Endothelial cell of umbilical vein (primary cell): ENCODE measurements around the gene RPRD2. TPM values are rescaled to one million over a fixed set of nuclear protein-coding genes. Genes with fewer than 3 reads are reported as not detected.

Experiments
- BruUV-seq: library from RNA; stranded (reverse); fragments of 400-500 nt; replicated peaks from 2 replicates; lab custom pipeline; 2021; lab: Mats Ljungman, UMichigan
- CTCF ChIA-PET: fragments of 300-600, 350-600 bp; sonication (Branson Sonifier 250); formaldehyde crosslinking; loops from one replicate; lab custom pipeline; 2021; ENCODE audit warnings: antibody characterized with exemption, inconsistent platforms; lab: Charles Lee
- POLR2A ChIA-PET: fragments of 300-600, 350-600 bp; sonication (Branson Sonifier 250); formaldehyde crosslinking; loops from one replicate; lab custom pipeline; 2021; ENCODE audit warnings: antibody characterized with exemption, inconsistent platforms; lab: Charles Lee
- DNase-seq: peaks from one replicate; pipeline ENCODE4 v3.0.0-alpha.2; 2011; ENCODE audit warnings: low read depth, low spot score
- FAIRE-seq: peaks from 2 replicates; lab custom pipeline; 2011; peaks lifted over from hg19 to GRCh38; lab: Jason Lieb, UNC
- H2AFZ ChIP-seq: 2 replicates; pipeline ENCODE4 v1.6.0; 2012; ENCODE audit warnings: low read depth, low read length, control low read depth, inconsistent platforms
- H3K27ac ChIP-seq: 2 replicates; pipeline ENCODE4 v1.5.1; 2011; ENCODE audit warnings: low read depth, mild to moderate bottlenecking, control low read depth, low read length, moderate library complexity; ENCODE audit not compliant: insufficient read depth
- H3K27me3 ChIP-seq, 2 experiments: 2 replicates each; pipeline versions ENCODE4 v1.6.0 to v1.6.1; 2011; ENCODE audit warnings: low read length in 2 of 2, mixed read lengths in 1 of 2; ENCODE audit not compliant: control insufficient read depth in 2 of 2, insufficient read depth in 2 of 2
- H3K36me3 ChIP-seq, 2 experiments: 2 replicates in 1 of 2; 3 replicates in 1 of 2; pipeline ENCODE4 v1.5.1; 2011; ENCODE audit warnings: low read length in 2 of 2, mild to moderate bottlenecking in 1 of 2, moderate library complexity in 1 of 2; ENCODE audit not compliant: control insufficient read depth in 2 of 2, insufficient read depth in 2 of 2; ENCODE audit errors: extremely low read depth in 1 of 2
- H3K4me1 ChIP-seq: 3 replicates; pipeline ENCODE4 v1.5.1; 2011; ENCODE audit warnings: mild to moderate bottlenecking, low read length; ENCODE audit not compliant: control insufficient read depth, insufficient read depth; ENCODE audit errors: extremely low read depth
- H3K4me2 ChIP-seq: 2 replicates; pipeline ENCODE4 v1.6.1; 2011; ENCODE audit warnings: low read length, control low read depth, mixed read lengths; ENCODE audit not compliant: insufficient read depth
- H3K4me3 ChIP-seq, 3 experiments: fragments of 200-600 bp in 1 of 3; sonication (generic), shearing (Covaris generic) in 1 of 3; replicated peaks in 1 of 3; 2 replicates each; pipeline ENCODE4 v1.5.1; 2011 to 2016; ENCODE audit warnings: control low read depth in 3 of 3, low read length in 3 of 3, mild to moderate bottlenecking in 2 of 3, inconsistent platforms in 1 of 3, low read depth in 1 of 3, moderate library complexity in 1 of 3; ENCODE audit not compliant: insufficient read depth in 1 of 3
- H3K79me2 ChIP-seq: 2 replicates; pipeline ENCODE4 v1.6.0; 2012; ENCODE audit warnings: low read length, inconsistent platforms; ENCODE audit not compliant: control insufficient read depth, insufficient read depth
- H3K9ac ChIP-seq: replicated peaks from 2 replicates; pipeline ENCODE3; 2011; ENCODE audit warnings: low read length, control low read depth; ENCODE audit not compliant: insufficient read depth; ENCODE audit errors: extremely low read depth
- H3K9me1 ChIP-seq: replicated peaks from 3 replicates; pipeline ENCODE4 v1.6.0; 2011; ENCODE audit warnings: mild to moderate bottlenecking, low read length; ENCODE audit not compliant: control insufficient read depth, insufficient read depth; ENCODE audit errors: extremely low read depth
- H3K9me3 ChIP-seq: replicated peaks from 2 replicates; pipeline ENCODE4 v1.5.1; 2012; ENCODE audit warnings: low read length, inconsistent platforms; ENCODE audit not compliant: control insufficient read depth, insufficient read depth
- H4K20me1 ChIP-seq: replicated peaks from 2 replicates; pipeline ENCODE3; 2011; ENCODE audit warnings: mild to moderate bottlenecking, low read length; ENCODE audit not compliant: control insufficient read depth, insufficient read depth; ENCODE audit errors: extremely low read depth
- CTCF ChIP-seq, 2 donors: IDR thresholded peaks; 1 replicate in 1 of 2; 2 replicates in 1 of 2; pipeline ENCODE4 v1.5.1; 2011; ENCODE audit warnings: low read length in 2 of 2, mild to moderate bottlenecking in 2 of 2, moderate library complexity in 2 of 2, control low read depth in 1 of 2, inconsistent platforms in 1 of 2, low read depth in 1 of 2; ENCODE audit not compliant: insufficient read depth in 1 of 2; ENCODE audit errors: extremely low read depth in 1 of 2
- EZH2 ChIP-seq: IDR thresholded peaks from 2 replicates; pipeline ENCODE4 v1.6.1; 2012; ENCODE audit warnings: borderline replicate concordance, low read depth, mild to moderate bottlenecking, moderate library complexity, low read length, inconsistent platforms; ENCODE audit not compliant: severe bottlenecking
- FOS ChIP-seq: IDR thresholded peaks from 2 replicates; pipeline ENCODE4 v1.6.1; 2011; ENCODE audit warnings: mild to moderate bottlenecking, low read length, moderate library complexity, borderline replicate concordance; ENCODE audit not compliant: insufficient read depth
- GATA2 ChIP-seq: IDR thresholded peaks from 2 replicates; pipeline ENCODE4 v1.7.0; 2011; ENCODE audit warnings: low read depth, mild to moderate bottlenecking, moderate library complexity, mixed read lengths, low read length; ENCODE audit not compliant: insufficient read length, insufficient read depth
- JUN ChIP-seq: IDR thresholded peaks from 2 replicates; pipeline ENCODE4 v1.6.1; 2011; ENCODE audit warnings: borderline replicate concordance, low read depth; ENCODE audit not compliant: insufficient read length, insufficient read depth
- MAX ChIP-seq: IDR thresholded peaks from 2 replicates; pipeline ENCODE4 v1.6.1; 2011; ENCODE audit not compliant: insufficient read depth, insufficient read length
- MYC ChIP-seq: IDR thresholded peaks from one replicate; pipeline ENCODE4 v1.6.1; 2011; ENCODE audit warnings: mild to moderate bottlenecking, low read depth, low read length
- POLR2A ChIP-seq: IDR thresholded peaks from 2 replicates; pipeline ENCODE4 v1.6.1; 2012; ENCODE audit warnings: low read depth, mild to moderate bottlenecking, control low read depth, low read length
- POLR2AphosphoS5 ChIP-seq: IDR thresholded peaks from 2 replicates; pipeline ENCODE4 v1.6.1; 2012; ENCODE audit warnings: low read depth, mild to moderate bottlenecking, control low read depth, low read length, moderate library complexity; ENCODE audit not compliant: insufficient read depth
- dilution Hi-C: fragments of 300-500 bp; cut with MboI; formaldehyde crosslinking; loops from one replicate; pipeline ENCODE4 v1.15.0; 2019; ENCODE audit warnings: low sequenced_read_pairs; ENCODE audit not compliant: extremely low pct_ligation_motif_present
- intact Hi-C: fragments of 100-400 bp; cut with micrococcal nuclease; formaldehyde crosslinking; loops from one replicate; pipeline ENCODE4 v1.10.0; 2022
- polyA plus RNA-seq, 4 experiments: library from polyadenylated mRNA; depleted of rRNA in 3 of 4; stranded (reverse) in 3 of 4; unstranded in 1 of 4; fragments of >200 nt; gene quantifications; 2 replicates each; pipeline versions ENCODE4 v1.2.1 to v1.2.3, GENCODE V29; 2011 to 2012; ENCODE audit warnings: missing spikeins in 1 of 4
- total RNA-seq: library from RNA; stranded (reverse); gene quantifications from 2 replicates; pipeline ENCODE4 v1.2.3, GENCODE V29; 2021

Gene RPRD2
- total and polyA plus RNA-seq, 2 donors (not counting 3 experiments of a cell fraction or from before 2014, with no cell fraction given): 12.9 to 23.9 TPM

- ChIA-PET CTCF (interaction anchor here (3.1 kb wide), 1 partner anchor 23 kb away, joined by 20 read pairs; no protein-coding TSS in a partner anchor), POLR2A (no interaction called here)
- Histone ChIP-seq H3K27me3 (no peaks in the 10 kb centered on the region), H2AFZ (no peak overlapping the region), H4K20me1 (no peaks in the 10 kb centered on the region), H3K27ac (no peak overlapping the region), H3K9me1 (no peaks in the 10 kb centered on the region), H3K9ac (no peak overlapping the region), H3K9me3 (no peaks in the 10 kb centered on the region), H3K4me2 (no peak overlapping the region), H3K79me2 (no peaks in the 10 kb centered on the region), H3K36me3 (peaks cover 0 to 12% of the 10 kb centered on the region in 2 experiments), H3K4me1 (peaks cover 10% of the 10 kb centered on the region), H3K4me3 (no peak overlapping the region)
- intact Hi-C loops (loop anchor here (1.0 kb wide), 1 partner anchor 22 kb away; the partner anchor contains the start of gene TARS2), dilution Hi-C loops (no loop called here)
- no peak for TF ChIP-seq POLR2AphosphoS5
- TF ChIP-seq POLR2A: no peak
- no peak for TF ChIP-seq JUN
- TF ChIP-seq GATA2: no peak
- TF ChIP-seq MAX: no peak
- TF ChIP-seq EZH2: no peak
- TF ChIP-seq CTCF (IDR thresholded peaks at IDR 0.05; ENCODE audit: extremely low read depth in 1 of 2, insufficient read depth in 1 of 2, low read depth in 1 of 2, low read length in 2 of 2): no peak
- TF ChIP-seq MYC: no peak
- TF ChIP-seq FOS: no peak
- BruUV-seq: no TSS peak
- no peak for DNase-seq
- FAIRE-seq: no peak
Observed at GRCh38 chr1:150508982-150509381, 145.0 kb downstream of the RPRD2 start.
